GM19452 (cell line): Measurements from ENCODE around the gene GGA2.
"Not testable (repeated sequence)": the region's sequence is repeated elsewhere in the genome, so short reads cannot be mapped to it uniquely, and the experiment has no call there.

ENCODE experiments used
- ATAC-seq: cut with Tn5 transposase; IDR thresholded peaks from one replicate; pipeline ENCODE4 v1.9.1; 2021; ENCODE audit not compliant: unreplicated experiment

The GGA2 gene

GRCh38 chr16:23510164-23510914, at the start of gene GGA2:
Gene GGA2, minus strand, starts transcription at chr16:23510494. Its CDS starts 83 bp downstream, at chr16:23510411.
- peak; percentile 76 for ATAC-seq

GRCh38 chr16:23557779-23558702, 47.7 kb upstream of the GGA2 start:
- ATAC-seq: peak; percentile 16

GRCh38 chr16:23556881-23557778, 46.8 kb upstream of the GGA2 start, which contains the start of the genes EARS2 and UBFD1:
Gene EARS2, minus strand, starts transcription at chr16:23557350. Its CDS starts 7 bp downstream, at chr16:23557343.
Gene UBFD1, plus strand, starts transcription at chr16:23557727. Its CDS starts 16 bp downstream, at chr16:23557743.
- ATAC-seq: peak; percentile 88

- no peak for ATAC-seq
Measured at GRCh38 chr16:23554536-23554935, 44.2 kb upstream of the GGA2 start.

- no peak for ATAC-seq
Measured at GRCh38 chr16:23552161-23552560, 41.9 kb upstream of the GGA2 start.

GRCh38 chr16:23549938-23550337, 39.6 kb upstream of the GGA2 start:
- ATAC-seq: no peak

- no peak for ATAC-seq
Measured at GRCh38 chr16:23544436-23544835, 34.1 kb upstream of the GGA2 start.

- not testable (repeated sequence) for ATAC-seq
Measured at GRCh38 chr16:23540817-23541178, 30.5 kb upstream of the GGA2 start.

- no peak for ATAC-seq
Measured at GRCh38 chr16:23539984-23540816, 29.9 kb upstream of the GGA2 start.

GRCh38 chr16:23538919-23539278, 28.6 kb upstream of the GGA2 start:
- ATAC-seq: no peak

GRCh38 chr16:23537390-23537789, 27.1 kb upstream of the GGA2 start:
- ATAC-seq: no peak

GRCh38 chr16:23535901-23536300, 25.6 kb upstream of the GGA2 start:
- no peak for ATAC-seq

GRCh38 chr16:23534868-23535860, 24.9 kb upstream of the GGA2 start:
- no peak for ATAC-seq

GRCh38 chr16:23532448-23532847, 22.2 kb upstream of the GGA2 start:
- no peak for ATAC-seq

GRCh38 chr16:23530062-23530461, 19.8 kb upstream of the GGA2 start:
- no peak for ATAC-seq

GRCh38 chr16:23528644-23529310, 18.5 kb upstream of the GGA2 start:
- no peak for ATAC-seq

- no peak for ATAC-seq
Measured at GRCh38 chr16:23527961-23528643, 17.8 kb upstream of the GGA2 start.

GRCh38 chr16:23524886-23525285, 14.6 kb upstream of the GGA2 start:
- ATAC-seq: no peak
